OCI-LY1 (cell line): Measurements from ENCODE around the gene ZNF362.

Experiments
- H2AFZ ChIP-seq: fragments of 200-600 bp; sonication (generic), shearing (Covaris generic); 2 replicates; pipeline ENCODE4 v1.6.0; 2014; ENCODE audit warnings: antibody characterized with exemption, mild to moderate bottlenecking, low read length
- H3F3A ChIP-seq: fragments of 200-600 bp; sonication (generic), shearing (Covaris generic); 2 replicates; pipeline ENCODE4 v1.6.0; 2014; ENCODE audit warnings: mild to moderate bottlenecking, antibody characterized with exemption, low read length, moderate library complexity; ENCODE audit not compliant: insufficient read depth
- H3K27ac ChIP-seq: fragments of 200-600 bp; sonication (generic); 2 replicates; pipeline ENCODE4 v1.5.1; 2014; ENCODE audit warnings: low read length, mixed run types, mild to moderate bottlenecking, low read depth; ENCODE audit not compliant: poor library complexity, severe bottlenecking
- H3K27me3 ChIP-seq: fragments of 200-600 bp; sonication (generic); 2 replicates; pipeline ENCODE4 v1.6.0; 2014; ENCODE audit warnings: antibody characterized with exemption, mild to moderate bottlenecking, low read length, moderate library complexity; ENCODE audit not compliant: insufficient read depth
- H3K36me3 ChIP-seq: fragments of 200-600 bp; sonication (generic); 2 replicates; pipeline ENCODE4 v1.6.1; 2014; ENCODE audit warnings: mild to moderate bottlenecking, antibody characterized with exemption, low read length, moderate library complexity, mixed read lengths; ENCODE audit not compliant: insufficient read depth
- H3K4me1 ChIP-seq: fragments of 200-600 bp; sonication (generic); 2 replicates; pipeline ENCODE4 v1.5.1; 2014; ENCODE audit warnings: mild to moderate bottlenecking, low read length, moderate library complexity; ENCODE audit not compliant: insufficient read depth, severe bottlenecking
- H3K4me2 ChIP-seq: fragments of 200-600 bp; sonication (generic), shearing (Covaris generic); 2 replicates; pipeline ENCODE4 v1.6.1; 2014; ENCODE audit warnings: low read length
- H3K4me3 ChIP-seq: fragments of 200-600 bp; sonication (generic); 2 replicates; pipeline ENCODE4 v1.5.1; 2014; ENCODE audit warnings: low read length, low read depth, mild to moderate bottlenecking, mixed read lengths; ENCODE audit not compliant: poor library complexity, severe bottlenecking
- H3K79me2 ChIP-seq: fragments of 200-600 bp; shearing (Covaris generic); 2 replicates; pipeline ENCODE4 v1.6.1; 2016; ENCODE audit warnings: mixed run types, low read length, mixed read lengths; ENCODE audit not compliant: insufficient read depth
- H3K9ac ChIP-seq: fragments of 200-600 bp; sonication (generic), shearing (Covaris generic); 2 replicates; pipeline ENCODE4 v1.6.1; 2014; ENCODE audit warnings: mild to moderate bottlenecking, low read length, mixed read lengths
- H3K9me2 ChIP-seq: fragments of 200-600 bp; sonication (generic), shearing (Covaris generic); 2 replicates; pipeline ENCODE4 v1.6.1; 2014; ENCODE audit warnings: low read depth, mild to moderate bottlenecking, low read length, mixed read lengths
- H3K9me3 ChIP-seq: fragments of 200-600 bp; shearing (Covaris generic); 2 replicates; pipeline ENCODE4 v1.6.1; 2014; ENCODE audit warnings: low read length, mixed read lengths
- H4K20me1 ChIP-seq: fragments of 200-600 bp; sonication (generic), shearing (Covaris generic); 2 replicates; pipeline ENCODE4 v1.6.0; 2016; ENCODE audit warnings: mild to moderate bottlenecking, low read length; ENCODE audit not compliant: insufficient read depth
- CTCF ChIP-seq: fragments of 200-600 bp; sonication (generic), shearing (Covaris generic); IDR thresholded peaks from 2 replicates; pipeline ENCODE4 v1.5.1; 2017; ENCODE audit warnings: mild to moderate bottlenecking, antibody characterized with exemption, low read length, moderate library complexity, mixed read lengths
- EZH2 ChIP-seq: fragments of 200-600 bp; sonication (generic), shearing (Covaris generic); IDR thresholded peaks from 2 replicates; pipeline ENCODE4 v1.8.0; 2017; ENCODE audit warnings: borderline replicate concordance, mixed run types, mild to moderate bottlenecking, antibody characterized with exemption, low read length, moderate library complexity, mixed read lengths

Gene ZNF362

GRCh38 chr1:33320619-33321165 lies 64.4 kb downstream of the ZNF362 start, which contains the start of gene A3GALT2:
A3GALT2 (minus strand) TSS chr1:33321098; CDS start chr1:33321098, 0 bp downstream.
- no peak within 1 kb of the TSS for H2AFZ ChIP-seq
- no peaks in the 10 kb centered on the region for H3K79me2 ChIP-seq
- H3K27ac ChIP-seq, result no peak within 1 kb of the TSS
- H3K4me3 ChIP-seq, result no peak within 1 kb of the TSS
- no peaks in the 10 kb centered on the region for H3K9me3 ChIP-seq
- no peak within 1 kb of the TSS for H3K4me2 ChIP-seq
- no peaks in the 10 kb centered on the region for H3F3A ChIP-seq
- no peak for TF ChIP-seq CTCF
- no peak for TF ChIP-seq EZH2
- H3K4me1 ChIP-seq, result peaks cover 7% of the 10 kb centered on the region
- peaks cover 14% of the 10 kb centered on the region; the same call in 1 of the 2 replicates for H3K36me3 ChIP-seq
- no peak within 1 kb of the TSS for H3K9ac ChIP-seq
- H4K20me1 ChIP-seq, result no peaks in the 10 kb centered on the region
- H3K27me3 ChIP-seq, result no peaks in the 10 kb centered on the region
- no peaks in the 10 kb centered on the region for H3K9me2 ChIP-seq

- H3K9me2 ChIP-seq, result no peaks in the 10 kb centered on the region
- no peak overlapping the region for H3K4me2 ChIP-seq
- H3K4me1 ChIP-seq, result peaks cover 7% of the 10 kb centered on the region
- H3F3A ChIP-seq, result no peaks in the 10 kb centered on the region
- H3K27me3 ChIP-seq, result no peaks in the 10 kb centered on the region
- H3K9me3 ChIP-seq, result no peaks in the 10 kb centered on the region
- no peak overlapping the region for H3K27ac ChIP-seq
- H3K9ac ChIP-seq, result no peak overlapping the region
- H4K20me1 ChIP-seq, result no peaks in the 10 kb centered on the region
- no peak for TF ChIP-seq EZH2
- TF ChIP-seq CTCF, result no peak
- no peak overlapping the region for H2AFZ ChIP-seq
- H3K36me3 ChIP-seq, result peaks cover 16% of the 10 kb centered on the region; the same call in 1 of the 2 replicates
- no peaks in the 10 kb centered on the region for H3K79me2 ChIP-seq
- no peak overlapping the region for H3K4me3 ChIP-seq
Observed at GRCh38 chr1:33321178-33321577, 64.9 kb downstream of the ZNF362 start.

GRCh38 chr1:33322109-33322508 lies 65.8 kb downstream of the ZNF362 start:
- H3K4me2 ChIP-seq, result no peak overlapping the region
- no peak overlapping the region for H3K27ac ChIP-seq
- H3K9me2 ChIP-seq, result no peaks in the 10 kb centered on the region
- TF ChIP-seq EZH2 (no peak), CTCF (no peak)
- H3K36me3 ChIP-seq, result peaks cover 16% of the 10 kb centered on the region; the same call in 1 of the 2 replicates
- no peak overlapping the region for H3K9ac ChIP-seq
- no peak overlapping the region for H2AFZ ChIP-seq
- H3K9me3 ChIP-seq, result no peaks in the 10 kb centered on the region
- H3K4me3 ChIP-seq, result no peak overlapping the region
- H3F3A ChIP-seq, result no peaks in the 10 kb centered on the region
- peaks cover 7% of the 10 kb centered on the region for H3K4me1 ChIP-seq
- no peaks in the 10 kb centered on the region for H3K27me3 ChIP-seq
- no peaks in the 10 kb centered on the region for H3K79me2 ChIP-seq
- no peaks in the 10 kb centered on the region for H4K20me1 ChIP-seq
